HL-60 (cell line): ENCODE measurements around the gene BCL11A.

Source experiments
- DNase-seq, 2 experiments: peaks; one replicate each; pipeline ENCODE4 v3.0.0-alpha.2; 2010 to 2020; ENCODE audit warnings: low read depth in 1 of 2, low spot score in 1 of 2
- H3K27ac ChIP-seq: fragments of 250-450 bp; sonication (Bioruptor Pico); replicated peaks from 2 replicates; pipeline ENCODE4 v1.5.1; 2020; ENCODE audit warnings: mild to moderate bottlenecking, moderate library complexity
- H3K27me3 ChIP-seq: fragments of 250-450 bp; sonication (Bioruptor Pico); 2 replicates; pipeline ENCODE4 v1.5.1; 2021; ENCODE audit warnings: mild to moderate bottlenecking, moderate library complexity; ENCODE audit not compliant: insufficient read depth, poor library complexity, severe bottlenecking
- H3K4me3 ChIP-seq: replicated peaks from 2 replicates; pipeline ENCODE4 v1.5.1; 2011; ENCODE audit warnings: mild to moderate bottlenecking, control low read depth, low read length; ENCODE audit not compliant: insufficient read depth
- GABPA ChIP-seq: IDR thresholded peaks from 2 replicates; pipeline ENCODE4 v1.6.1; 2012; ENCODE audit warnings: low read depth
- POLR2AphosphoS5 ChIP-seq: IDR thresholded peaks from 2 replicates; pipeline ENCODE4 v1.6.1; 2012; ENCODE audit warnings: low read depth
- SPI1 ChIP-seq: IDR thresholded peaks from 2 replicates; pipeline ENCODE4 v1.6.1; 2012; ENCODE audit warnings: low read depth, mild to moderate bottlenecking, borderline replicate concordance
- TF ChIP-seq, protein P1 (sequence below): IDR thresholded peaks from one replicate; pipeline ENCODE4 v1.5.1; 2011; ENCODE audit warnings: low read length, control low read depth, inconsistent platforms; ENCODE audit not compliant: insufficient read depth
- TF ChIP-seq, protein P2 (sequence below): IDR thresholded peaks from 2 replicates; pipeline ENCODE4 v1.6.1; 2012; ENCODE audit warnings: low read depth; ENCODE audit not compliant: insufficient replicate concordance

Gene BCL11A

DNA sequence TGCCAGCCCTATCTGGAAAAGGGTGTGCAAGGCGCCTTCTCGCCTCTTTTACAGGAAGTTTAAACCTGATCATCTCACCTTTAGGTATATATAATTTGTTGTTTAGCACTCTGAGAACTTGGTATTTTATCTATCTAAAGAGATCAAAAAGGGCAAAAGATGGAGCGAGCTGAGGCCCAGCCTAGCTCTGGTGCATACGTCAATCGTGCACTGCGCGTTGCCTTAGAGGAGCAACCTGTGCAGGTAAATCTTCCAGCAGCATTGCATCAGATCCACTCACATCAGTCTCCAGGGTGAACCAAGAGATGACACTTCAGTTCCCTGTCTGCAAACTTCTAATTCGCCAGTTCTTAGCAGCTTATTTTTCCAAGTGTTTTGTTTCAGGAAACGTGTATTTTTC lies 15.4 kb downstream of the BCL11A start:
- Histone ChIP-seq H3K27me3 (no peaks in the 10 kb centered on the region), H3K4me3 (no peak overlapping the region), H3K27ac (no peak overlapping the region)
- no peak for DNase-seq
- TF ChIP-seq SPI1, result no peak
- TF ChIP-seq, protein P1, sequence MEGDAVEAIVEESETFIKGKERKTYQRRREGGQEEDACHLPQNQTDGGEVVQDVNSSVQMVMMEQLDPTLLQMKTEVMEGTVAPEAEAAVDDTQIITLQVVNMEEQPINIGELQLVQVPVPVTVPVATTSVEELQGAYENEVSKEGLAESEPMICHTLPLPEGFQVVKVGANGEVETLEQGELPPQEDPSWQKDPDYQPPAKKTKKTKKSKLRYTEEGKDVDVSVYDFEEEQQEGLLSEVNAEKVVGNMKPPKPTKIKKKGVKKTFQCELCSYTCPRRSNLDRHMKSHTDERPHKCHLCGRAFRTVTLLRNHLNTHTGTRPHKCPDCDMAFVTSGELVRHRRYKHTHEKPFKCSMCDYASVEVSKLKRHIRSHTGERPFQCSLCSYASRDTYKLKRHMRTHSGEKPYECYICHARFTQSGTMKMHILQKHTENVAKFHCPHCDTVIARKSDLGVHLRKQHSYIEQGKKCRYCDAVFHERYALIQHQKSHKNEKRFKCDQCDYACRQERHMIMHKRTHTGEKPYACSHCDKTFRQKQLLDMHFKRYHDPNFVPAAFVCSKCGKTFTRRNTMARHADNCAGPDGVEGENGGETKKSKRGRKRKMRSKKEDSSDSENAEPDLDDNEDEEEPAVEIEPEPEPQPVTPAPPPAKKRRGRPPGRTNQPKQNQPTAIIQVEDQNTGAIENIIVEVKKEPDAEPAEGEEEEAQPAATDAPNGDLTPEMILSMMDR, result no peak
- TF ChIP-seq GABPA, result no peak
- TF ChIP-seq, protein P2, sequence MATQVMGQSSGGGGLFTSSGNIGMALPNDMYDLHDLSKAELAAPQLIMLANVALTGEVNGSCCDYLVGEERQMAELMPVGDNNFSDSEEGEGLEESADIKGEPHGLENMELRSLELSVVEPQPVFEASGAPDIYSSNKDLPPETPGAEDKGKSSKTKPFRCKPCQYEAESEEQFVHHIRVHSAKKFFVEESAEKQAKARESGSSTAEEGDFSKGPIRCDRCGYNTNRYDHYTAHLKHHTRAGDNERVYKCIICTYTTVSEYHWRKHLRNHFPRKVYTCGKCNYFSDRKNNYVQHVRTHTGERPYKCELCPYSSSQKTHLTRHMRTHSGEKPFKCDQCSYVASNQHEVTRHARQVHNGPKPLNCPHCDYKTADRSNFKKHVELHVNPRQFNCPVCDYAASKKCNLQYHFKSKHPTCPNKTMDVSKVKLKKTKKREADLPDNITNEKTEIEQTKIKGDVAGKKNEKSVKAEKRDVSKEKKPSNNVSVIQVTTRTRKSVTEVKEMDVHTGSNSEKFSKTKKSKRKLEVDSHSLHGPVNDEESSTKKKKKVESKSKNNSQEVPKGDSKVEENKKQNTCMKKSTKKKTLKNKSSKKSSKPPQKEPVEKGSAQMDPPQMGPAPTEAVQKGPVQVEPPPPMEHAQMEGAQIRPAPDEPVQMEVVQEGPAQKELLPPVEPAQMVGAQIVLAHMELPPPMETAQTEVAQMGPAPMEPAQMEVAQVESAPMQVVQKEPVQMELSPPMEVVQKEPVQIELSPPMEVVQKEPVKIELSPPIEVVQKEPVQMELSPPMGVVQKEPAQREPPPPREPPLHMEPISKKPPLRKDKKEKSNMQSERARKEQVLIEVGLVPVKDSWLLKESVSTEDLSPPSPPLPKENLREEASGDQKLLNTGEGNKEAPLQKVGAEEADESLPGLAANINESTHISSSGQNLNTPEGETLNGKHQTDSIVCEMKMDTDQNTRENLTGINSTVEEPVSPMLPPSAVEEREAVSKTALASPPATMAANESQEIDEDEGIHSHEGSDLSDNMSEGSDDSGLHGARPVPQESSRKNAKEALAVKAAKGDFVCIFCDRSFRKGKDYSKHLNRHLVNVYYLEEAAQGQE, result no peak
- TF ChIP-seq POLR2AphosphoS5, result no peak

DNA sequence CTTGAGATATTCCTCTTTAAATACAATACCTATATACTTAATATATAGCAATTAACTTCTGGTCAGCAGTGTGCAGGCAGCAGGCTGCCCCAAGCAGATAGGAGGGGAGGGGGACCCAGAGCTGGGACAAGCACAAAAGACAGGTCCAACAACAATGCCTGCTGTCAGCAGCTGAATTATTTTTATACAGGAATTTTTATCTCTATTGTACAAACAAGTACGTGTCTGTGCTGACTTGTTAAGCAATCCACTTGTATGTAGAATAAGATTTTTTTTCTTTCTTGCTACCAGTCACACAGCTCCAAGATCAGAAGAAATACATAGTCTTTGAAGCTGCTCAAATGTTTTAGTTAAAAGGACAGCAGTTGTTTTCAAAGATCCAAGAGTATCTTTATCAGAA lies 16.7 kb downstream of the BCL11A start:
- TF ChIP-seq, protein P2, result no peak
- no peak for TF ChIP-seq SPI1
- TF ChIP-seq POLR2AphosphoS5, result no peak
- TF ChIP-seq GABPA, result no peak
- TF ChIP-seq, protein P1, result no peak
- Histone ChIP-seq H3K27me3 (no peaks in the 10 kb centered on the region), H3K27ac (no peak overlapping the region), H3K4me3 (no peak overlapping the region)
- DNase-seq, result no peak

DNA sequence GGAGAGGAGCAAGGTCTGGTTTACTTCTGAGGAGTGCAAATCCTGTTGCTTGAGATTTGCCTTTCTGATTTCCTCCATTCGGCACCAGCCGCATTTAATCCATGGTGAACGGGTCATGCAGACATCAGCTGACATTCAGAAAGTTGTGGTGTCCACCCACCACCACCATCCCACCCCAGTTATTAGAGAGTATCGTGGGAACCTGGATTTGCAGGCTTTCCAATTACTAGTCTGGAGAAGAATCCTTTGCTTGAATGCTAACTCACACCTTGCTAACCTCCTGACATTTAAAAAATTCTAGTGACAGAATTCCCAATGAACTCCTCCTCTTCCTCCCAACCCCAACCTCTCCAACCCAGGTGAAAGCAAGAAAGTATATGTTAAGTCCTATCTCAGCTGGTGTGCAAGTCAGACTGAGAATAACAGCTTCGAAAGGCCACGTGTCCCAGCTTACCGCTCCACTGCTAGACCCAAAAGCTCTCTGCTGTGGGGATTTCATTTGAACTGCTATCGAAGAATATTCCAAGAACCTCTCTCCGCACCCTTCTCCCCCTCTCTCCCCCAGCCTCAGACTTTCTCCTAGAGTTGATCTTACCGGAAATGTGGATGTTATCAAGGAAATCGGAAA lies 17.7 kb downstream of the BCL11A start:
- Histone ChIP-seq H3K27ac (no peak overlapping the region), H3K4me3 (no peak overlapping the region), H3K27me3 (no peaks in the 10 kb centered on the region)
- TF ChIP-seq POLR2AphosphoS5, result 0 out of 2 replicates have a peak, but pooled peaks have one; percentile 26
- TF ChIP-seq, protein P2, result no peak
- no peak for DNase-seq
